ENCODE results near the gene OR13D1. TPM values are rescaled to one million over a fixed set of nuclear protein-coding genes. Genes with fewer than 3 reads are reported as not detected.
"Not testable (repeated sequence)": the region's sequence is repeated elsewhere in the genome, so short reads cannot be mapped to it uniquely, and the experiment has no call there.

Gene OR13D1, protein sequence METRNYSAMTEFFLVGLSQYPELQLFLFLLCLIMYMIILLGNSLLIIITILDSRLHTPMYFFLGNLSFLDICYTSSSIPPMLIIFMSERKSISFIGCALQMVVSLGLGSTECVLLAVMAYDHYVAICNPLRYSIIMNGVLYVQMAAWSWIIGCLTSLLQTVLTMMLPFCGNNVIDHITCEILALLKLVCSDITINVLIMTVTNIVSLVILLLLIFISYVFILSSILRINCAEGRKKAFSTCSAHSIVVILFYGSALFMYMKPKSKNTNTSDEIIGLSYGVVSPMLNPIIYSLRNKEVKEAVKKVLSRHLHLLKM
- not detected in 2 replicates for total RNA-seq (2014; rRNA removed; shearing (Covaris generic))

DNA sequence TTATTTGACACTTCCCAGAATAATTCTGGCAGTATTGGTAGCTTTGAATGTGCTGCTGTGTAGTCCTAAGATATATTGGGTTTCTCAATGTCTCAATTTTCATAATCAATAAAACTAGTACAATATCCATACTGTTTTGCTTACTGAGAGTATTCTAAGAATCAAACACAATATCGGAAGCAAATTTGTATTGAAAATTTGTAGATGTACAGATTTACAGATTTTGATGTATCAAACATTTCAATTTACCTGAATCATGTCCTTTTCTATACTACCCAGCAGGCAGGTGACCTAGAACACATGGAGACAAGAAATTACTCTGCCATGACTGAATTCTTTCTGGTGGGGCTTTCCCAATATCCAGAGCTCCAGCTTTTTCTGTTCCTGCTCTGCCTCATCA, at the start of gene OR13D1:
Gene OR13D1 (plus strand): TSS at position 301 of the 400 bp plus-strand sequence. CDS start 0 bp downstream, at position 301.
- in situ Hi-C loops (cut with HindIII; ENCODE audit: low sequenced_read_pairs), result no loop called here
- DNase-seq (ENCODE audit: low spot score), result no peak

DNA sequence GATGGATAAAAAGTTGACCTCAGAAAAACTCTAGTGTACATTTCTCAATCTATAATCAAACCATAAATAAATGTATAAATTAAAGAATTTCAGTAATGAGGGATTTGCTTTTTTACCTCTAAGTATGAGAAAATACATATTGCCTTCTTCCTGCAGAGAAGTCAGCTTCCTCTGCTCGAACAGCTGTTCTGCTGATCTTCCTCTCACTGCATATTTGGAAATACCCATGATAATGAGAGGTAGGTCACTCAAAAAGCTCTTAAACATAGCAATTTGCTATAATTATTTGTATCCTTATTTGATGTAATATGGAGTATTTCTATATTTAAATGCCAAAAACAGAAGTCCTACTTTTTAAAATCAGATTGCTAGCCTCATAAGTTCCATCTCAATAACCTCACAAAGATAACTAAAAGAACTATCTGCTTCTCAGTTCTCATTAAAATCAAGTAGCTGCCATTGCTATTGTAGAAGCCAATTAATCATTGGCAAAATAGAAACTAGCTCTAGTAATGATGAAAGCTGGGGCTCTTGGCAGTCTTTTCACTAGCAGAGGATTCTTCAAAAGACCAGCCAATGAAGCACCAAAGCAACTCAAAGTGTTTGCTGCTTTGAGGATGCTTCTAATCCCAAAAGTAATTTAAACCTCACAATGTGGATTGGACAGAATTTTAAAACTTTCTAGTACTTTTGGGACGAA, 35.7 kb upstream of the OR13D1 start:
- no peak for DNase-seq (ENCODE audit: low spot score)
- in situ Hi-C loops (cut with HindIII; ENCODE audit: low sequenced_read_pairs), result no loop called here

DNA sequence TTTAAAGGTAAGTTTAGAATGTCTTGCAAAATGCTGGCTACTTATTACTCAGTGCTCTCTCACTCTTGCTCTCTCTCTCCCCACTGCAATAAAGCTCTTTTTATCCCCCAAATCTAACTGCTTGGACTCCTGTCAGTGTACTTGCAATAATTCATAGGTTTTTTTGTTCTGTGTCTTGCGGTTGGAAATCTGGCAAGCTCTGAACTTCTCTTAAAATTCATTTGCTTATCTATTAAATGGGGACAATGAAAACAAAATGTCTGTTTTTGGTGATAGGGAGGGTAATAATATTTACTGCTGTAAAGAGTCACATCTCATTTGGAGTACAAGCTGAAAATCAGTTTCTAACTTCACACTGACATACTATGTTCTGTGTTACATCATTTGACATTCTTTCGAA, 18.7 kb upstream of the OR13D1 start:
- no peak for DNase-seq (ENCODE audit: low spot score)
- in situ Hi-C loops (cut with HindIII; ENCODE audit: low sequenced_read_pairs), result no loop called here

DNA sequence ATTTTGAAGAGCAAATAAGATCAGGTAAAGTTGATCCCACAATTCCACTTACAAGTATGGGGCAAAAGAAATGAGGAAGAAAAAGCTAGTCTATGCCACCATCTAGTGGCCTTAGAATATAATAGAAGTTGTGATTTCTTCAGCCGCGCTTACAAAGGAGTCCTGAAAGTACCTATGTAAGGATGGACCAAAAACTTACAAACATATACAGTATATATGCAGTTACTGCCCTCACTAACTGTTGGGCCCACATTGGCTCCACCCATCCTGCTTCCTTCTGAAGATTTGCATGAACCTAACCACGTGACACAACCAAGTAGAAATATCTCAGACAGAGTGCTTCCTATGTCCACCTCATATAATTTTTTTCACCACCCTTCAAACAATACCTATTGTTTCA, 11.7 kb upstream of the OR13D1 start:
- peak; percentile 44 for DNase-seq (ENCODE audit: low spot score)

DNA sequence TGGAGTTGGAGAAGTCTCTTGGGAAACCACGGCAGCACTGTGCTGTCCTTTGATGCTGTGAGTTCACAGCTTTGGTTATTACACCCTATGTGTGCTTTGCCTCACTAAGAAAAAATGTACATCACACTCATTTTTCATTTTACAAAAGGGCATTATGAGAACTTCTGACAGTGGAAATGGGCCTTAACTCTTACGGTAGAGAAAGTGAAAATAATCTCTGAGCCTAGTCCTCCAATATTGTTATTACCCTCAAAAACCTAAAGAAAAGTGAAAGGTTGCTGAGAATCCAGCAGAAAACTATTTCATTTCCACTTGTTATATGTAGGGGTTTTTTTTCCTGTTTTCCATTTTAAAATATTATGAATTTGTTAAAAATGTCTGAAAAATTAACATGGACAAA, 8.2 kb upstream of the OR13D1 start:
- DNase-seq (ENCODE audit: low spot score), result no peak
- in situ Hi-C loops (cut with HindIII; ENCODE audit: low sequenced_read_pairs), result no loop called here

More for the DNA sequence above, 11.7 kb upstream of the OR13D1 start:
- in situ Hi-C loops (cut with HindIII; ENCODE audit: low sequenced_read_pairs), result no loop called here

DNA sequence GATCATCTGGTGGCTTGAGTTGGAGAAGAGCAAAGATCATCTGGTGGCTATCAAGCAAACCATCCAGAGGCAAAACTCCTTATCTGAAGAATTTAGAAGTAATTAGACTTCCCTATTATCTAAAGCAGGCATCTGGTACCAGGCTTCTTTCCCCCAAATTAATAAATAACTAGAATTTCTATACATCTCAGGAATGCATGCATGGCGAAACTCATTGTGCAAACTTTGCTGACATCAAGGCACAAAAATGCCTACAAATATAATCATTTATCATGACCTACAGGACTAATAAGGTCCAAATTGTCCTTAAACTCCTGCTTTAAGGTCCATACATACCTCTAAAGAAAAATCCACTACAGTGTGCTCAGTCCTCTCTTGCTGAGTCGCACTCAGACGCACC, 6.0 kb downstream of the OR13D1 start:
- DNase-seq (ENCODE audit: low spot score), result no peak
- in situ Hi-C loops (cut with HindIII; ENCODE audit: low sequenced_read_pairs), result no loop called here

DNA sequence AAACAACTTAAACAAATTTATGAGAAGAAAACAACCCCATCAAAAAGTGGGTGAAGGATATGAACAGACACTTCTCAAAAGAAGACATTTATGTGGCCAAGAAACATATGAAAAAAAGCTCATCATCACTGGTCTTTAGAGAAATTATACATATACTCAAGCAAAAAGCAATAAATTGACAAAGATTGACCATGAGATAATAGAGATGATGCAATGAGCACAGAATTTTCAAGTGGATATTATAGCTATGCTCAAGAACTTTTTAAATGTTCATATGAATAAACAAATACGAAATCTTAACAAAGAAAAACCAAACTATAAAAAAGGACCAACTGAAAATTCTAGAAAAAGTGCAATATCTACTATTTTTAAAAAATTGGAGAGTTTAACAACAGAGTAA, 14.4 kb downstream of the OR13D1 start:
- in situ Hi-C loops (cut with HindIII; ENCODE audit: low sequenced_read_pairs); DNase-seq (ENCODE audit: low spot score): not testable (repeated sequence)

DNA sequence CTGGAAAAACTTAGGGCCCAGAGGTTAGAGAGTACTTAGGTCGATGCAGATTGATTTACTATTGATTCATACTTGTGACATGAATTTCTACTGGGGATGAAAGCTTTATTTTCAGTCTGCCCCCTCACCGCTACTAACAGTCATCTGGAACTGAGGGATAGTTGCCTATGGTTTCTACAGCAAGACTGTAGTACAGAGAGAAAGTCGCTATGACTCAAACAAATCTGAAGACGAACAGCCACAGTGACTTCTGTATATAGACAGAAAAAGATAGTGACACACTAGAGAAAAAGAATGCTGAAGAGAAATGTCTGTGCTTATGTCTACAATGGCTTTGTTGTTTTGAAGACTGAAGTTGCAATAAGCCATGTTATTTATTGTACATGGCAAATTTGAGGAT, 17.3 kb downstream of the OR13D1 start:
- in situ Hi-C loops (cut with HindIII; ENCODE audit: low sequenced_read_pairs), result no loop called here
- no peak for DNase-seq (ENCODE audit: low spot score)

DNA sequence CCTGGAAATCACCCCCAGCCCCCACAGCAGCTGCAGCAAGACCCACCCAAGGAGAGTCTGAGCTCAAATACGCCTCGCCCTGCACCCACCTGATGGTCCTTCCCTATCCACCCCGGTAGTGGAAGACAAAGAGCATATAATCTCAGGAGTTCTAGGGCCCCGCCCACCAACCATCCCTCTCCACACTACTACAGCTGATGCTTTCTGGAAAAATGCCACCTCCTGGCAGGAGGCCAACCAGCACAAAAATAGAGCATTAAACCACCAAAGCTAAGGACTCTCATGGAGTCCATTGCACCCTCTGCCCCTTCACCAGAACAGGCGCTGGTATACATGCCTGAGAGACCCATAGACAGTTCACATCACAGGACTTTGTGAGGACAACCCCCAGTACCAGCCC, 30.7 kb downstream of the OR13D1 start:
- in situ Hi-C loops (cut with HindIII; ENCODE audit: low sequenced_read_pairs), result no loop called here
- no peak for DNase-seq (ENCODE audit: low spot score)

DNA sequence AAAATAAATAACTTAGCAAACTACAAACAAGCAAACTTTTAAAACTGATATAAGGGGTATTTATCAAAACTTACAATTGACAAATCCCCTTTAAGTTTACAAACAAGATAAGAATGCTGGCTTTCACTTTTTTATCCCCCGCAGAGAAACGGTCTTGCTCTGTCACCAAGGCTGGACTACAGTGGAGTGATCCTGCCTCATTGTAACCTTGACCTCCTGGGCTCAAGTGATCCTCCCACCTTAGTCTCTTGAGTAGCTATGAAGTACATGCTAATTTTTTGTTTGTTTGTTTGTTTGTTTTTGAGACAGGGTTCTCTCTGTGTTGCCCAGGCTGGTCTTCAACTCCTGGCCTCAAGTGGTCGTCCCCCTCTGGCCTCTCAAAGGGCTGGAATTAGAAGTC, 44.1 kb downstream of the OR13D1 start:
- no peak for DNase-seq (ENCODE audit: low spot score)
- in situ Hi-C loops (cut with HindIII; ENCODE audit: low sequenced_read_pairs), result no loop called here

DNA sequence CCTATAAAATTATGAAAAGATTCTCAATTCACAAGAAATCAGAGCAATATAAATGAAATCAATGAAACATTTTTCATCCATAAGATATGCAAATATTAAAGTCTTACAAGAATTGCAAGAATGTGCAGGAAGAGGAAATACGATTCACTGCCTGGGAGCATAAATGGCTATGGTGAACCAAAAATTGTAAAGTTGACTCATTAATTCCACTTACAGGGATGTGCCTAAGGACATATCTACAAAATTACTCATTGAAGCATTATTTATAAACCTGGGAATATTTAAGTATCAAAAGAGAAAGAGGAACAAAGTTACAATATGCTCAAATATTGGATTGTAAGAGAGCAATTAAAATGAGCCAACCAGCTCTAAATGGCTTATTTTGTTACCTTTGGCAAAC, 46.3 kb downstream of the OR13D1 start:
- no peak for DNase-seq (ENCODE audit: low spot score)
- in situ Hi-C loops (cut with HindIII; ENCODE audit: low sequenced_read_pairs), result no loop called here

DNA sequence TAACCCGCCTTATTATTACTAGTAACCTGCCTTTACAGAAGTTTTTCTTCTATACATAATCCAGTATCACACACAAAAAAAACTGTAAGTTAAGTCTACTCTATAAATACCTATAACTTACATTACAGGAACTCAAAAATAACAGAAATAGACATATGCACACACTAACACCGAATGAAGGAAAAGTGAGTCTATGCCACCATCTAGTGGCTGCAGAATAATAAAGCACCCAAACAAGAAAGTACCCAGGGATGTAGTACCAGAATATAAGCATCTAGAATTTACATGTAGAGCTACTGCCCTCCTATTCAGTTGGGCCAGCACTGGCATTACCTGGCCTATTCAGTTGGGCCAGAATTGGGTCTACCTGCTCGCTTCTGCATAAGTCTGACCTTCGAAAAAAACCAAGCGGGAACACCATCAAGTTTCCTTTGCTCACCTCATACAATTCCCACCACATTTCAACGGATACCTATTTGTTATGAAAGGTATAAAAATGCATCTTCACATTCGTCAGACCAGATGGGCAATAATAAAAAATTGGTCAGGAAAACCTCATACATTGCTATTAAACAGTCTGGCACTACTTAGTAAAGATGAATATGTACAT, 49.2 kb downstream of the OR13D1 start:
- in situ Hi-C loops (cut with HindIII; ENCODE audit: low sequenced_read_pairs), result no loop called here
- DNase-seq (ENCODE audit: low spot score), result peak; percentile 81

Other genes with a start within 250 kb of the OR13D1 start
- not detected in 2 replicates for gene OR13F1, start 190.3 kb upstream of the OR13D1 start, total RNA-seq (2014; rRNA removed; shearing (Covaris generic))
- not detected in 2 replicates for gene OR13C4, start 167.3 kb upstream of the OR13D1 start, total RNA-seq (2014; rRNA removed; shearing (Covaris generic))
- gene OR13C3, start 157.7 kb upstream of the OR13D1 start, total RNA-seq (2014; rRNA removed; shearing (Covaris generic)), result not detected in 2 replicates
- gene OR13C8, start 125.3 kb upstream of the OR13D1 start, total RNA-seq (2014; rRNA removed; shearing (Covaris generic)), result not detected in 2 replicates
- not detected in 2 replicates for gene OR13C5, start 95.1 kb upstream of the OR13D1 start, total RNA-seq (2014; rRNA removed; shearing (Covaris generic))
- not detected in 2 replicates for gene OR13C2, start 88.9 kb upstream of the OR13D1 start, total RNA-seq (2014; rRNA removed; shearing (Covaris generic))
- not detected in 2 replicates for gene OR13C9, start 76.3 kb upstream of the OR13D1 start, total RNA-seq (2014; rRNA removed; shearing (Covaris generic))
- gene NIPSNAP3A, start 53.2 kb downstream of the OR13D1 start, total RNA-seq (2014; rRNA removed; shearing (Covaris generic)), result 29.0 and 40.2 TPM in 2 replicates
- gene NIPSNAP3B, start 69.6 kb downstream of the OR13D1 start, total RNA-seq (2014; rRNA removed; shearing (Covaris generic)), result 0.61 and 2.6 TPM in 2 replicates
- gene ABCA1, start 233.6 kb downstream of the OR13D1 start, total RNA-seq (2014; rRNA removed; shearing (Covaris generic)), result 8.2 and 13.7 TPM in 2 replicates